Stimulated activated CD4-positive, alpha-beta T cell treated with anti-CD3 and anti-CD28 coated beads, Interleukin-2, amount 100 ng/mL, for 24 hours (primary cell): ENCODE data around the gene PLEKHM1.
"Not testable (repeated sequence)": the region's sequence is repeated elsewhere in the genome, so short reads cannot be mapped to it uniquely, and the experiment has no call there.

Experiments
- DNase-seq, 2 donors: peaks; one replicate each; pipeline ENCODE4 v3.0.0-alpha.2; 2020

The PLEKHM1 gene

GRCh38 chr17:45460422-45460821, 30.1 kb downstream of the PLEKHM1 start:
- DNase-seq, result not testable (repeated sequence)

DNA sequence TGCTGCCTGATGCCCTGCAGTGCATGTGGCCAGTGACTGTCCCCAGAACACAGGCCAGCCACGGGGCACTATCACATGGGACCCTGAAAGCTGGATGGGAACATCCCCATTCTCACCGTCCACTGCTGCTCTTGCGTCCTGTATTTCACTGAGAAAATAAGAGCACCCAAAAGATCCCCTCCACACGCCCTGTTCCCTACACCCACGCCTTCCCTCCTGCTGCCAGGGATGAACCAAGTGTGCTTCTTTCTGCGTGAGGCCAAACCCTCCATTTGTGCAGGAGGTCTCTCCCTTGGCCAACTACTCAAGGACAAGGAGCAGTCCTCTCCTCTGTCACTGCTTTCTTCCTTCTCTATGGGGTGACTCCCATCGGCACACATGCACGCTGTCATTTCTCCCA, 36.2 kb downstream of the PLEKHM1 start:
- not testable (repeated sequence) for DNase-seq

GRCh38 chr17:45453731-45454130, 36.8 kb downstream of the PLEKHM1 start:
- DNase-seq, result not testable (repeated sequence)

GRCh38 chr17:45453225-45453534, 37.3 kb downstream of the PLEKHM1 start:
- not testable (repeated sequence) for DNase-seq

- not testable (repeated sequence) for DNase-seq
Measured at GRCh38 chr17:45452329-45453224, 37.9 kb downstream of the PLEKHM1 start.

GRCh38 chr17:45451660-45452059, 38.9 kb downstream of the PLEKHM1 start:
- not testable (repeated sequence) for DNase-seq

DNA sequence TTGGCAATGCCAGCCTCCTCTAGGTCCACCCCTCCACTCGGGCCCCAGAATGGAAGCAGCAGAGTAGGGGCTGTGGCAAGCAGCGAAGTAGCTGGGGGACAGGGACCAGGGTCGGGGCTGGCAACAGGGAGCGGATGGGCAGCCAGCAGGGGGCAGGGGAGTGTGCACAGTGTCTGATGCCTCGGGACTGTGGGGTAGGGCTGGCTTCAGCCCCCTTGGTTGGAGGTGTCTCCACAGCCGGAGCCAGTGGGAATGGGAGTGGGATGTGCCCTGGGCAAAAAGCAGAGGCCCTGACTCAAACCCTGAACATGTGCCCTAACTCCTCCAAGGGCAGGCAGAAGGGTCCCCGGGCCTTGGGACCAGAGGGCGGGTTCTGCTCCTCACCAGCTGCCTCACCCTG, 39.4 kb downstream of the PLEKHM1 start:
- DNase-seq, result no peak

- DNase-seq, result not testable (repeated sequence)
Measured at GRCh38 chr17:45449708-45450329, 40.7 kb downstream of the PLEKHM1 start.

- not testable (repeated sequence) for DNase-seq
Measured at GRCh38 chr17:45449260-45449659, 41.3 kb downstream of the PLEKHM1 start.

- DNase-seq, result not testable (repeated sequence)
Measured at GRCh38 chr17:45448483-45448882, 42.0 kb downstream of the PLEKHM1 start.

- DNase-seq, result not testable (repeated sequence)
Measured at GRCh38 chr17:45448066-45448465, 42.5 kb downstream of the PLEKHM1 start.

- DNase-seq, result not testable (repeated sequence)
Measured at GRCh38 chr17:45447650-45448049, 42.9 kb downstream of the PLEKHM1 start.

DNA sequence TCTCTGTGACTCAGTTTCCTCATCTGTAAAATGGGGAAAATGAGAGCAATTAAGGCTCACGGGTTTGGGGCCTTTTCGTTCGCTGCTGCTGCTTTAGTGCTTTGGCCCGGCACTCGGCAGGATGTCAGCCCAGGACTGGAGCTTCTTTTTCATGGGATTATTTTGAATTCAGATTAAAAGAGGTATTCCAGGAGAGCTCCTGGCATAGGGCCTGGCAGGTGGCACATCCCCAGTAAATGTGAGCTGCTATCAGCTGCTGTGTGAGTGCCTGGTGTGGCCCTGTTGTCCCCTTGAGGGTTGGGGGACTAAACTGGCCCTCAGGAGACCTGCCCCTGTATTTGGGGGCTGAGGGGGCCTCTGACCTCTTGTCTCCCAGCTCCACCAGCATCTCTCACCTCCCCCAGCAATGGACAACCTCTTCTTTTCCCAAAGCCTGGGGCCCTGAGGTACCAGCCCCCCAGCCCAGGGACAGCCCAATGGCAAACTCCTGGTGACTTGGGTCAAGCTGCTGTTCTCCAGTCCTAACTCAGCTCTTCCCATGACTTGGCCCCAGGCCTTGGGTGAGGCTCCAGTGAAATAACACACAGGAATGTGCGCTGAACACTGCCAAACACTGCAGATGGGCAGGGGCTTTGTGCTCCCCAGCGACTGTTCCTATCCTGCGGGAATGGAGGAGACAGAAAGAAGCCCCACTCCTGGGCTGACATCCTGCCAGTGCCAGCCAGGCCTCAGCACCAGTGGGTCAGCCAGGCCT, 43.5 kb downstream of the PLEKHM1 start:
- DNase-seq, result not testable (repeated sequence)

DNA sequence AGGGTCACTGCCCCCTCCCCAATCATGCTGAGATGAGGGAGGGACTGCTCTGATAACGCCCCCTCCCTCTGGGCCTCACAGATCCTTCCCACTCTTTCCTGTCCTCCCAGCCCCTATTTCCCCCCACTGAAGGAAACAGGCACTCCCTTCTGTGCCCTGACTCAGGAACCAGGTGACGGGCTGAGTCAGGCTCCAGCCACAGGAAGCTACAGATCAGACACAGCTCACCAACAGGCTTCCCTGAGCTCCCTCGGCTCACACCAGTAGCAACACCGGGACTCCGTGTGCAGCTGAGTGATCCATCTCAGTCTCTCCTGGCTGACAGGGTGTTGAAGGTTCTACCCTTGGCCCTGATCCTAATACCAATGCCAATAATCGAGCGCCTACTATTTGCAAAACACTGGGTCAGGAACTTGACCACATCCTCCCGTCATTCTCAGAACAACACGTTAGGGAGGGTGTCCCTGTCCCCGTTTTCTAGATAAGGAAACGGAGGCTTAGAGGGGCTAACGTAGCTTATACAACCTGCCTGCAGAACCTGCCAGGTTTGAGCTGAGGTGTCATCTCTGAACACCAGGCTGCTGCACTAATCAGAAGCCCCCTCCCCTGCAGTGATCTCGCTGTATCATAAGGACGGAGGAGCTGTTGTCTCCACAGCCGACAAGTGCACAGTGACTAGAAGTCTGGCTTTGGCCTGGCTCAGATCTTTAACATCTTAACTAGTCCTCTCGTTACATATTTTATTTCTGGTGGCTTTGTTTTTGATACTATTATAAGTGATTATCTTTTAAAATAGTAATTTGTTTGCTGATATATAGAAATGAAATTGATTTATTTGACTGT, 44.4 kb downstream of the PLEKHM1 start:
- peak in 1 of 2 donors; percentile 41 for DNase-seq

DNA sequence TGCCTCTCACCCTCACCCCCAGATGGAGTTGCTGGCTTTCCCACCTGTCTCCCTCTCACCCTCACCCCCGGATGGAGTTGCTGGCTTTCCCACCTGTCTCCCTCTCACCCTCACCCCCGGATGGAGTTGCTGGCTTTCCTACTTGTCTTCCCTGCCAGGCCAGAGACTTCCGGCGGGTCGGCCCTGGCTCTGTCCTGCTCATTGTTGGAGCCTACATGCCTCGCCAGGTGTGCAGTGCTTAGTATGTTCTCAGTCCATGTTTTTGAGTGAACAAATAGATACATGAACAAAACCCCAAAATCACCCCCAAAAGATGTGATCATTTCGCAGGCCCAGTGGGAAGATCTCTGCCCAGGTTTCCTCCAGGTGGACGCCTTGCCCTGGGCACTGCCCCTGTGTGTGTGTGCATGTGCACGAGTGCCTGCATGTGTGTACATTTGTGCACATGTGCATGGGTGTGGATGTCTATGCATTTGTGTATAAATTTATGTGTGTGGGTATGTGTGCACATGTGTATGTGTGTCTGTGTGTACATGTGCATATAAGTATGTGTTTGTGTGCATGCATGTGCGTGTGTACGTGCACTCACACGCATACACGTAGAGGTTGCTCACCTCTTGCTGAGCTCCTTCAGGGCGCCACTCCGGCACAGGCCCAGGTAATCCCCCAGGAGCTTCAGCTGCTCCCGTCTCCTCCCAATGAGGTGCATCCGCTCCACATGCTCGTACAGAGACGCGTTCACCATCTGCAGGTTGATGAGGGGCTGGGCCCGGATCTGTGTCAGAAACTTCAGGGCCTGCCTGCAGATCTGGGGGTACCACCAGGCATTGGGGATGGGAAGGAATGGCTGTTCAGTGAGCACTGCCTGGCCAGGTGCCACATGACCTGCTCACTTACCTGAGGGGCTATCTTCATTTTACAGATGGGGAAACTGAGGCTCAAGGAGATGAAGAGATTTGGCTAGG, 45.4 kb downstream of the PLEKHM1 start:
- not testable (repeated sequence) for DNase-seq

GRCh38 chr17:45444301-45444700, 46.2 kb downstream of the PLEKHM1 start:
- not testable (repeated sequence) for DNase-seq

DNA sequence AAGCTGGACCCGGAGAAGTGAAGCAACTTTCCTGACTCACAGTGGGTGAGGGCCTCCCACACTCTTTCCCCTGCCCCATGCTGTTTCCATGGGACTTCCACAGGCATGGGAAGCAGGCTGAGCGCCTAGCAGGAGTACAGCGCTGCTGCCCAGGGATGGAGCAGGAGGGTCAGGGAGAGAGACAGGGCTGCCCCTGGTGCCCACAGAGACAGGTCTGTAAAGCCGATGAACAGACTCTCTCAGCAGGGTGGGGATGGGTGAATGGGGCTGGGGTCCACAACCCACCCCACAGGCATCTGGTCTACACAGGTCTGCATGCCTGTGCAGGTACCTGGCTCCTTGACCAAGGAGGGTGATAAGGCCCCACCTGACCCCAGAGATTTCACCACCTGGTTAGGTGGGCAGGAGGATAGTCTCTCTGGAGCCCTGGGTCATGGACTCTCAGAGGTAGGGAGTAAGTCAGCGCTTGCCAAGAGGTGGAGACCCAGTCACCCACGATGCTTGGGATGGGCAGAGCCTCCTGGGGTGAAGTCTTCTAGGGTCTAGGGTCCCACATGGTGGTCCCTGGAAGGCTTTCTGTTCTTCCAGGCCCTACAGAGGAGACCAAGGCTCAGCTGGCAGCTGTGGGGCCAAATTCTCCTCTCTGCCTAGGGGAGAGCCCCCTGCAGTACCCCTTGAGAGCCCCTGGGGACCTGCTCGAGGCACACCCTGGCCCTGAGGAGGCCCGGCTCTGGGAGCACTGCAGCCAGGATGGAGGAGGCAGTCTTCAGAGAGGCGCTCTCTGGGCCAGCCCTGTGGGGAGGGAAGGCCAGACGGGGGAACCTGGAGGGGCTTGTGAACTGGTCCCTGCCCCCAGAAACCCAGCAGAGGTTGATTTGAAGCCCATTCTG, 46.9 kb downstream of the PLEKHM1 start:
- DNase-seq, result not testable (repeated sequence)

DNA sequence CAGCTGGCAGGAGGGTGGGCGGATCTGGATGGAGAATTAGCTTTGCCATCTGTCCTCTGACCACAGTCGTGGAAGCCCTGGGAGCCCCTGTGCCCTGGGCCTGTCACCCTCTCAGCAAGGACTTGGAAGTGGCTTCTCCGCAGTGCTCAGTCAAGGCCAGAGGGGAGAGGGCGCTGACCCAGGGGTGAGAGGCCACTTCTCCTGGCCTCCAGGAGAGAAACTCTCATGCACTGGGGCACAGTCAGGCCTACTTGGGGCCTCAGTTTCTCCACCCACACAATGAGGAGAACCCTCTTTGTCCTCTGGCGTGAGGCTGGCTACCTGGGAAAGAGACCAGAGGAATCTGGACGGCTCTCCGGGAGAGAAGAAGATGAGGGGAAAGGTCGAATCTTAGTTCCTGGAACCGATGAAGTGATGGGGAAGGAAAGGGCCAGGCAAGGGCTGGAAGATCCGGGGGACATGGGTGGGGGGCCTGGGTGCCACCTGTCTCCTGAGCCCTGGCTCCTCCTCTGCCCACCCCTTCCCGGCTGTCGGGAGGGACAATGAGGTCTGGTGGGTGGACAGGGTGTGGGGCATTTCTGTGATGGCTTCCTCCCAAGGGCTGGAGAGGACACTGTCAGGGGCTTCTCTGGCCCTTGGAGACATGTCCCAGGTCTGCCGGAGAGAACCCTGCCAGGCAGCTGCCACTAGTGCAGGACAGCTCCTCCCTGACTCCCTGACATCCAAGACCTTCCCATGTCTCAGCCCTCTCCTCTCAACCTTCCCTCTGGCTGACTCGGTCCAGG, 48.8 kb downstream of the PLEKHM1 start:
- DNase-seq, result no peak

DNA sequence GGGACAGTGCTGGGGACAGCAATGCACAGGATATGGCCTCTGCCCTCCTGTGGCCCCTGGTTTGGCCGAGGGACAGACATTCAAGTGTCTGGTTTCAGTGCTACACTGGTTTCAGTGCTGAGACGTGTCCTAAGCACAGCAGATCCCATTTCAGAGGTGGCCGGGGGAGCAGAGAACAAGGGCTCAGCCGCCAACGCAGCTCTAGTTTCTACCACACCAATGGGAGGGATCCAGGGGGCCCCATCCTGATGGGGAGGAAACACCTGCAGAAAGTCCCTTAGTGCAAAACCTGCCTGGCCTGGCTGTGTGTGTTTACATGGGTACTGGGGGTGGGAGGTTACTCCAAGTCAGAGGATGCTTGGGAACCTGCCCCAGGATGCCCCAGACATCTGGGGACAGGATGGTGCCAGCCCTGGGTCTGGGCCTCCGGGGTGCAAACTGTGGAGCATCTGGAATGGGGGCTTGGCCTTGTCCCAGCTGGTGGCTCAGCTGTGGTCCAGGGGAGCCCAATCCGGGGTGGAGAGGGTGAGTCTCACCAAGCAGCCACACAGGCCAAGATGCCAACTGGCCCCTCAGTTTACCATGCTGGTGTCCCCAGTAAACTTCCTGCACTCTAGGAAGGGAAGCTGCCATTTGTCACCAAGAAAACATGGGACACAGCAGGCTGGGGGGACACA, 49.5 kb downstream of the PLEKHM1 start:
- peak in 1 of 2 donors; percentile 32 for DNase-seq
